ENCODE results near the gene GP1BA.

The GP1BA gene

DNA sequence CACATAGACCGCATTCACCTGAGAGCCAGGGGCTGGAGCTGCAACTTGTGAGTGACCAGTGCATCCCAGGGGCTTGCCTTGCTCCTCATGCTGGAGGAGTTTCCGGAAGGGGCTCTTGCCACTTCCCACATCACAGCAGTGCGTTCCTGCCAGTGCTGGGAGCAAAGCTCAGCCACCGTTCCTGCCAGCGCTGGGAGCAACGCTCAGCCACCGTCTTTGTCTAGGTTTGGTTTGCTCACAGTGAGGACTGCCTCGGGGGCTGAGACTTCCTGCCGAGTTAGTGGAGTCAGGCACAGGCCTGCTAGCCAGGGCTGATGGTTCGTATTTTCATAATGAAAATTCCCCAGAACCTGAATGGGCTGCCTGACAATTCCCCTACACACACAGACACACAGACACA, 23.8 kb upstream of the GP1BA start:
- no peak for TF ChIP-seq RAD21 (IDR thresholded peaks at IDR 0.05; ENCODE audit: low read depth)
- TF ChIP-seq MAX (IDR thresholded peaks at IDR 0.05) = no peak
- TF ChIP-seq CEBPB (IDR thresholded peaks at IDR 0.05) = no peak
- TF ChIP-seq ZBTB7A (IDR thresholded peaks at IDR 0.05; ENCODE audit: low read depth) = no peak
- TF ChIP-seq USF1 (IDR thresholded peaks at IDR 0.05) = no peak
- TF ChIP-seq CREB1 (IDR thresholded peaks at IDR 0.05; ENCODE audit: low read depth) = no peak
- TF ChIP-seq EGR1 (IDR thresholded peaks at IDR 0.05) = no peak
- TF ChIP-seq TAF1 (IDR thresholded peaks at IDR 0.05; ENCODE audit: low read depth) = no peak

GRCh38 chr17:4908711-4909496, 23.2 kb upstream of the GP1BA start:
- TF ChIP-seq RAD21 (IDR thresholded peaks at IDR 0.05; ENCODE audit: low read depth) = peak; percentile 88
- no peak for TF ChIP-seq TAF1 (IDR thresholded peaks at IDR 0.05; ENCODE audit: low read depth)
- peak; percentile 79 for TF ChIP-seq CEBPB (IDR thresholded peaks at IDR 0.05)
- 0 out of 2 replicates have a peak, but pooled peaks have one; percentile 29 for TF ChIP-seq TEAD4 (IDR thresholded peaks at IDR 0.05)

DNA sequence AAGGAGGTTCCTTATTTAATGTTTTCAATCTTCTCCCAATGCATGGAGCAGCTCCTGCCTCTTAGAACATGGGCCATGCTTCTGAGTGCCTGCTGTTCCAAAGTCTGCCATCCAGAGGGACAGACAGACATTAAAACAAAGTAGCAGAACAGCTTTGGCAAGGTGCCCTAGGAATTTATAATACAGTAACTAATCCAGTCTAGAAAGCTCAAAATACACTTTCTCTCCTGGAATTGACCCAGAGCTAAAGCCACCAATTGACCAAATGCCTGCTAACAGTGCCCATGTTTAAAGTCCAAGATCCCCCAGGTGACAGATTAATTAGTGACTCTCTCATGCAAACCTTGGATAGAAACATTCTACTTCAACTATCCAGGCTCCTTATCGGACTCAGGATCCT, 18.1 kb upstream of the GP1BA start:
- TF ChIP-seq YY1 (IDR thresholded peaks at IDR 0.05; ENCODE audit: low read depth) = no peak
- peak; percentile 47 for TF ChIP-seq NFIC (IDR thresholded peaks at IDR 0.05)
- no peak for TF ChIP-seq MAX (IDR thresholded peaks at IDR 0.05)
- no peak for TF ChIP-seq USF1 (IDR thresholded peaks at IDR 0.05)
- no peak for TF ChIP-seq CREB1 (IDR thresholded peaks at IDR 0.05; ENCODE audit: low read depth)
- TF ChIP-seq EP300 (IDR thresholded peaks at IDR 0.05; ENCODE audit: borderline replicate concordance) = no peak
- TF ChIP-seq TEAD4 (IDR thresholded peaks at IDR 0.05) = no peak; the same call in 1 of the 2 replicates

- TF ChIP-seq YY1 (IDR thresholded peaks at IDR 0.05; ENCODE audit: low read depth) (no peak), USF1 (IDR thresholded peaks at IDR 0.05) (no peak), EP300 (IDR thresholded peaks at IDR 0.05; ENCODE audit: borderline replicate concordance) (no peak), RAD21 (IDR thresholded peaks at IDR 0.05; ENCODE audit: low read depth) (no peak), NFIC (IDR thresholded peaks at IDR 0.05) (no peak), ZBTB7A (IDR thresholded peaks at IDR 0.05; ENCODE audit: low read depth) (no peak)
These were observed 12.5 kb upstream of the GP1BA start for GRCh38 chr17:4919511-4920047.

DNA sequence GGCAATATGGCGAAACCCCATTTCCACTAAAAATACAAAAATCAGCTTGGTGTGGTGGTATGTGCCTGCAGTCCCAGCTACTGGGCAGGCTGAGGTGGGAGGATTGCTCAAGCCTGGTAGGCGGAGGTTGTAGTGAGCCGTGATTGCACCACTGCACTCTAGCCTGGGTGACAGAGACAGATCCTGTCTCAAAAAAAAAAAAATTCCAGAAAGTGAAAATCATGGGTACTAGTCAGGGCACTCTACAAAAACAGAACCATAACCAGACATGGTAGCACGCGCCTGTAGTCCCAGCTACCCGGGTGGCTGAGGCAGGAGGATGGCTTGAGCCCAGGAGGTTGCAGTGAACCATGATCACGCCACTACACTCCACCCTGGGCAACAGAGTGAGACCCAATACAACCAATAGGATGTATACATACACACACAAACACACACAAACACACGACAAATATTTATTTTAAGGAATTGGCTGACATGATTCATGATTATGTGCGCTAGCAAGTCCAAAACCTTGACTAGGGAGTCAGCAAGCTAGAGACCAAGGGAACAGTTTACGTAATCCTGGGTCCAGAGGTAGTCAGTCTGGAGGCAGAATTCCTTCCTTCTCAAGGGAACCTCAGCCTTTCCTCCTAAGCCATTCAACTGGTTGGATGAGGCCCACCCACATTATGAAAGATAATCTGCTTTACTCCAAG, 11.6 kb upstream of the GP1BA start:
- TF ChIP-seq EP300 (IDR thresholded peaks at IDR 0.05; ENCODE audit: borderline replicate concordance) (no peak), NFIC (IDR thresholded peaks at IDR 0.05) (no peak), TAF1 (IDR thresholded peaks at IDR 0.05; ENCODE audit: low read depth) (no peak), USF1 (IDR thresholded peaks at IDR 0.05) (no peak), RAD21 (IDR thresholded peaks at IDR 0.05; ENCODE audit: low read depth) (no peak), CREB1 (IDR thresholded peaks at IDR 0.05; ENCODE audit: low read depth) (no peak), TCF12 (IDR thresholded peaks at IDR 0.05; ENCODE audit: low read depth) (no peak), FOXM1 (IDR thresholded peaks at IDR 0.05; ENCODE audit: borderline replicate concordance, low read depth) (no peak), YY1 (IDR thresholded peaks at IDR 0.05; ENCODE audit: low read depth) (no peak), ZBTB7A (IDR thresholded peaks at IDR 0.05; ENCODE audit: low read depth) (no peak), CEBPB (IDR thresholded peaks at IDR 0.05) (no peak), TEAD4 (IDR thresholded peaks at IDR 0.05) (no peak), MAX (IDR thresholded peaks at IDR 0.05) (no peak), EGR1 (IDR thresholded peaks at IDR 0.05) (no peak)
- TF ChIP-seq, protein P1, sequence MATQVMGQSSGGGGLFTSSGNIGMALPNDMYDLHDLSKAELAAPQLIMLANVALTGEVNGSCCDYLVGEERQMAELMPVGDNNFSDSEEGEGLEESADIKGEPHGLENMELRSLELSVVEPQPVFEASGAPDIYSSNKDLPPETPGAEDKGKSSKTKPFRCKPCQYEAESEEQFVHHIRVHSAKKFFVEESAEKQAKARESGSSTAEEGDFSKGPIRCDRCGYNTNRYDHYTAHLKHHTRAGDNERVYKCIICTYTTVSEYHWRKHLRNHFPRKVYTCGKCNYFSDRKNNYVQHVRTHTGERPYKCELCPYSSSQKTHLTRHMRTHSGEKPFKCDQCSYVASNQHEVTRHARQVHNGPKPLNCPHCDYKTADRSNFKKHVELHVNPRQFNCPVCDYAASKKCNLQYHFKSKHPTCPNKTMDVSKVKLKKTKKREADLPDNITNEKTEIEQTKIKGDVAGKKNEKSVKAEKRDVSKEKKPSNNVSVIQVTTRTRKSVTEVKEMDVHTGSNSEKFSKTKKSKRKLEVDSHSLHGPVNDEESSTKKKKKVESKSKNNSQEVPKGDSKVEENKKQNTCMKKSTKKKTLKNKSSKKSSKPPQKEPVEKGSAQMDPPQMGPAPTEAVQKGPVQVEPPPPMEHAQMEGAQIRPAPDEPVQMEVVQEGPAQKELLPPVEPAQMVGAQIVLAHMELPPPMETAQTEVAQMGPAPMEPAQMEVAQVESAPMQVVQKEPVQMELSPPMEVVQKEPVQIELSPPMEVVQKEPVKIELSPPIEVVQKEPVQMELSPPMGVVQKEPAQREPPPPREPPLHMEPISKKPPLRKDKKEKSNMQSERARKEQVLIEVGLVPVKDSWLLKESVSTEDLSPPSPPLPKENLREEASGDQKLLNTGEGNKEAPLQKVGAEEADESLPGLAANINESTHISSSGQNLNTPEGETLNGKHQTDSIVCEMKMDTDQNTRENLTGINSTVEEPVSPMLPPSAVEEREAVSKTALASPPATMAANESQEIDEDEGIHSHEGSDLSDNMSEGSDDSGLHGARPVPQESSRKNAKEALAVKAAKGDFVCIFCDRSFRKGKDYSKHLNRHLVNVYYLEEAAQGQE (IDR thresholded peaks at IDR 0.05; ENCODE audit: low read depth) = no peak

GRCh38 chr17:4921320-4921719, 10.8 kb upstream of the GP1BA start:
- TF ChIP-seq NFIC (IDR thresholded peaks at IDR 0.05) = no peak
- TF ChIP-seq TCF12 (IDR thresholded peaks at IDR 0.05; ENCODE audit: low read depth) = no peak
- no peak for TF ChIP-seq FOXM1 (IDR thresholded peaks at IDR 0.05; ENCODE audit: borderline replicate concordance, low read depth)
- no peak for TF ChIP-seq EGR1 (IDR thresholded peaks at IDR 0.05)
- TF ChIP-seq ZBTB7A (IDR thresholded peaks at IDR 0.05; ENCODE audit: low read depth) = no peak
- no peak for TF ChIP-seq TEAD4 (IDR thresholded peaks at IDR 0.05)
